CD4-positive, alpha-beta T cell treated with Interleukin-15 for 1 hour (primary cell): Measurements from ENCODE around the gene SMG6.
"Not testable (repeated sequence)": the region's sequence is repeated elsewhere in the genome, so short reads cannot be mapped to it uniquely, and the experiment has no call there.

Source experiments
- DNase-seq: peaks from one replicate; pipeline ENCODE4 v3.0.0-alpha.2; 2020

Gene SMG6

GRCh38 chr17:2259769-2260536 lies 43.6 kb downstream of the SMG6 start:
- DNase-seq = peak; percentile 61

GRCh38 chr17:2258830-2259229 lies 44.8 kb downstream of the SMG6 start:
- DNase-seq = not testable (repeated sequence)

DNA sequence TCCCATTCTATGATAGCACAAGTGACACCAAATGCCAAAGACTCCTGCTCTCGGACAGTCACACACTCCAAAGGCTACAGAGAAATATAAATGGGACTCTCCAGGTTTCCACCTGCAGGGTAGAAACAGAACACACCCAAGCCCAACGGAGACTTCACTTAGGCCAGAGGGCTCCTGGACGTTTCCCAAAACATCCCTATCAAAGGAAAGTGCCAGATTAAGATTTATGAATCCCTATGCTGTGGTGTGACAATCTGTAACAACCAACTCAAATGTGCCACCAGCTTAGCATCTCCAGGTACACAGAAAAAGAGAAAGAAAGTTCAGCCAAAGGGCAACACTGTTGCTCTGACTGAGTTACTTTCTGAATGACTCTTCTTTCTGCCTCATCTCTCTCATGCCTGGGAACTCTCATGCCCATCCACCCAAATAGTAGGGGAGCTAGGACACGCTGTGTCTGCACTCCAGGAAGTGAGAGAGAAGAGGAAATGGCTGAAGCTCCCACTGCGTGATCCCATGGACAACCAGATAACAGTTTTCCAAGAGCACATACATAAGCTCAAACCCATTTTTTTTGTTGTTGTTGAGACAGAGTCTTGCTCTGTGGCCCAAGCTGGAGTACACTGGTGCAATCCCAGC lies 49.7 kb downstream of the SMG6 start:
- DNase-seq = no peak

GRCh38 chr17:2253362-2253761 lies 50.2 kb downstream of the SMG6 start:
- no peak for DNase-seq

- DNase-seq = no peak
Observed at GRCh38 chr17:2251098-2251497, 52.5 kb downstream of the SMG6 start.

DNA sequence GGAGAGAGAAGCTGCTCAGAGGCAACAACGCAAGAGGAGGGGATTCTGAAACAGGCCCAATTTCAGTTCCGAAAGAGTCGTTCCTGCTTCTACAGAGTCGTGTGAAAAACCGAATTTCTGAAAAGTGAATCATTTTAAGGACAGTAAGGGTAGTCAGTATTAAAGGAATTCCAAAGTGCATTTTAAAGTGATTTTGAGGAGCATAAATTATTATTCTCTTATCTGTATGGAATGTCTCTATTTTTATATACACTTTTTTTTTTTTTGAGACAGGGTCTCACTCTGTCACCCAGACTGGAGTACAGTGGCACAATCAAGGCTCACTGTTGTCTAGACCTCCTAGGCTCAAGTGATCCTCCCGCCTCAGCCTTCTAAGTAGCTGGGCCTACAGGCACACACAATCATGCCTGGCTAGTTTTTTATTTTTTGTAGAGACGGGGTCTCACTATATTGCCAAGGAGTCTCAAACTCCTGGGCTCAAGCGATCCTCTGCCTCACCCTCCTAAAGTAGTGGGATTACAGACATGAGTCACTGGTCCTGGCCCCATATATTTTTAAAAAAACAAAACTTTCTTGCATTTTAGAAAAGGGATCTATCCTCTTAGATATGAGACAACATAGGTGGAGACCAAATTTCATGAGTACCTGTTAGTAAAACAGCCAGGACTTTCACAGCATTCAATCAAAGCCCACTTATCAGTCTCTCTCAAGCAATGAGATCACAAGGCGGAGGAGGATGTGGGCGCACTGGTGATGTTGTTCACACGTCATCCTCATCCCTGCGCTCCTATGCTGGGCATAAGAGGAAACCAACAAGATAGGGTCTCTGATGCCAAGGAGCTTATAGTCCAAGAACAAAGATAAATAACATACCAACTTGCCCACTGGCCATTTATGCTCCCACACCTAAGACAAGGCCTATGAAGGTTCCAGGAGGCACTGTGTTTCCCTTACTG lies 53.2 kb downstream of the SMG6 start:
- peak; percentile 60 for DNase-seq

- no peak for DNase-seq
Observed at GRCh38 chr17:2247005-2247404, 56.6 kb downstream of the SMG6 start.

- peak; percentile 81 for DNase-seq
Observed at GRCh38 chr17:2244545-2245525, 58.8 kb downstream of the SMG6 start.

- DNase-seq = no peak
Observed at GRCh38 chr17:2243953-2244352, 59.6 kb downstream of the SMG6 start.

DNA sequence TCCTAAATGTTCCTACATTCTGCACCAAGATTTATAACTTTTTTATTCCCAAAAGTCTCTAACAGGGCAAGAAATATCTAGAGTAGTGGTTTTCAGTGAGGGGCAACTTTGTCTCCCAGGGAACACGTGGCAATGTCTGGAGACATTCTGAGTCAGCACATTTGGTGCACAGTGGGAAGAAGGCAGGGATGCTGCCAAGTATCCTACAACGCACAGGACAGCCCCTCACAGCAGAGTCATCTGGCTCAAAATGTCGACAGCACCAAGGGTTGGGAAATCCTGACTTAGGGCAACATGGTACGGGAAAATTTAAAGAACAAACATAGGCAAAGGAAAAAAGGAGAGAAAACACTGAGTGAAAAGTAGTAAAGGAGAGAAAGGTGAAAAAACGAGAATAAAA lies 61.8 kb downstream of the SMG6 start:
- DNase-seq = no peak

DNA sequence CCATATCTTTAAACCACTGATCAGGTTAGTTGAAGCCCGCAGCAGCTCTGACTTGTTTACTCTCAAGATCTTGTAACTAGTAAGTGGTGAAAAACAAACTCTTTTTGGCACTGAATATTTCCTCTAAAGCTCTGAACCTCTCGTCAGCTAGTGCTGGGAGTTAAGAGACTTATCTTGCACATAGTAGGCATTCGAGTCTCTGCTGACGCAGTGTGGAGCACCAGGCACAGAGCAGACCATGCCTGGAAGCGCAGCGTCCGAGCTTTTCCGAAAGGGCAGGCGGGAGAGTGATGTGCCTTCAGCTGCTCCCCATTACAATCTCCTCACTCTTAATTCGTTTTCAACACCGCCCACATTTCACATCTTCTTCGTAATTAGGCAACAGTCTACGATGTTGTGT lies 63.0 kb downstream of the SMG6 start:
- no peak for DNase-seq

GRCh38 chr17:2239882-2240430 lies 63.6 kb downstream of the SMG6 start:
- no peak for DNase-seq

GRCh38 chr17:2239170-2239551 lies 64.4 kb downstream of the SMG6 start:
- DNase-seq = no peak

DNA sequence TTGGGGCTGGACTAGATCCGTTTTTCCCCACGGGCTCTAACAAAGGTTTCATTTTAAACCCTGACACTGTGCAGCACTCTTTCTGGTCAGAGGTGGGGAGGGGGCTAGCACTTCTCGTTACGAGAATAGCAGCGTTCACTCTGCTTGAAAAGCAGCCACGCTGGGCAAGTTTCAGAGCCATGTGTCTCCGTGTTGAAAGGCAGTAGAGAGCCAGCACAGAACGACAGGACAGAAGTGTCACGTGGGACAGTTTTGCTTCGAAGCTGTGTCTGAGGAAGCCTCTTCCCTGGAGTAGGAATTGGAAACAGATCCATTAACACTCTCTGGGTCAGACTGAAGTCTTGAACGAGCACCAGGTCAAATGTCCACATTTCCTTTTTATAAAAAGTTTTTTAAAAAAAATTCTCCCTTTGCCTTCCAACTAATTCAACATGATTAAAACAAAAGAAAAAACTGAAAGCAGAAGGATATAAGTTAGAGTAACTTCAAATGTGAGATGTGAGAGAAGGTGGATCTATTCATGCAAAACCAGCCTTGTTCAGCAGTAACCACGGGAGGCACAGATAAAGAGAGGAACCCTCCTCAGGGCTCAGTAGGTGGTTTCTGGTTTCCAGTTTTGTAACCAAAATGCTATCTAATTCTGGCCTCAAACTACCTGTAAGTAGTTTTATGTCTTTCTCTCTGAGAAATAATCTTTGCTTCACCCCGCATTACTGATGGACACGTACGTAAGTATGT lies 65.0 kb downstream of the SMG6 start:
- DNase-seq = no peak

- no peak for DNase-seq
Observed at GRCh38 chr17:2237950-2238349, 65.6 kb downstream of the SMG6 start.

- no peak for DNase-seq
Observed at GRCh38 chr17:2237521-2237921, 66.1 kb downstream of the SMG6 start.

DNA sequence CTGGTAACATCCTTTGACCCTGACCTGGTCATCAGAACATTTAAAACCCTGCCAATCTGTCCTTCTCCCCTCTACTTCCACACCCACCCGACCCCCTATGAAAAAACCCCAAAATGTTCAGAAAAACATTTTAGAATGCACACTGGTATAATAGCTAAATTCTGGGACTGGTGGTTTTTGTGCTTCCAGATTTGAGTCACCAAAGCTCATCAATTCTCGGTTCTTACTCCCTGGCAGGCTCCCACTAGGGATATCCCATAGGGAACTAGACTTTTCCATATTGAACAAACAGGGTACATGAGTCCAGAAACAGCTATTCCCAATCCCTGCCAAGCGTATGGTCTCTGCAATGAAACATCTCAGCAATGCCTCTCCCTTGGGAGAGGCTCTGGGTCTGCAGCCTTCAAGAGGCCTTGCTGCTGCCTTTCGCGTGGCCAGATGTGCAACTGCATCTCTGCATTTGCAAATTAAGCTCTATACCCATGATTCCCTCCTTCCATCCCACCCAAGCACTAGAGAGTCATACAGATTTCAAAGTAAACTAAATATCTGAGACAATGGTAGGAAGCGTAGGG lies 67.7 kb downstream of the SMG6 start:
- DNase-seq = no peak

DNA sequence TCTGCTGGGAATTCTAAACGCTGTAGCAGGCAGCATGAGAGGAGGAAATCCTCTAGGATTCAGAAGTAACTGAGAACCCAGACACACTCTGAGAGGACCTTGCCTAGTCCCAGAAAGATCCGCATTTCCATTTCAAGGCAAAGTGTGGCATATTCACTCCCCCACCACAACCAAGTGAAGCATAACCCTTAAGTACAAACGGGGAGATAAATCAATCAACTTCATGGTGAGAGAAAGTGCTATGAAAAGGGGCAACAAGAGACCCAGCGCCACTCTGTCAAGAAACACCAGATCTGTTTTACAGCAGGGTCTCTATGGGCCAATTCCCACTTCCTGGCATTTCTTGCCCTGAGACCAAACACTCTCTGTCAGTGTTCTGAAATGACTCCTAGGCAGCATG lies 68.3 kb downstream of the SMG6 start:
- no peak for DNase-seq

DNA sequence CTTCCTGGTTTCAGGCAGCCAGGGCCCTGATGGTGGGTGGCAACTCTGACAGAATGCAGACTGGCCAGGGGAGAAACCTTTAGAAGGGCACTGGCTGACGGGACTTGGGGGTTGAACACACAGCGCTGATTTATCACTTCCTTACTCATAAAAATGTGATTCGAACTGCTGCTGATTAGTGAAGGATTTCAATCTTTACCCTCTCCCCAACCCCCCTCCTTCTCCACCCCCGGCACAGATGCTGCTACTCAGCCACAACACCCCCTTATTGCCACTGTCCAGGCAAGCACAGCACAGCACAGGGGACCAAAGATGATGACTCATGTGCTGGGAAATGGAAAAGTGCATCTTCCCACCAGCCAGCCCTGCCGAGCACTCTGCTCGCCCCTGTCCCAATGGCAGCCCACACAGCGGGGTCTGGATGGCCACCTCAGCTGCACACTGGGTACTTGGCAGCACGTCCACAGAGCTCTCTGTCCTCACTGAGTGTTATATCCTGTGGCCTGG lies 70.1 kb downstream of the SMG6 start:
- no peak for DNase-seq

DNA sequence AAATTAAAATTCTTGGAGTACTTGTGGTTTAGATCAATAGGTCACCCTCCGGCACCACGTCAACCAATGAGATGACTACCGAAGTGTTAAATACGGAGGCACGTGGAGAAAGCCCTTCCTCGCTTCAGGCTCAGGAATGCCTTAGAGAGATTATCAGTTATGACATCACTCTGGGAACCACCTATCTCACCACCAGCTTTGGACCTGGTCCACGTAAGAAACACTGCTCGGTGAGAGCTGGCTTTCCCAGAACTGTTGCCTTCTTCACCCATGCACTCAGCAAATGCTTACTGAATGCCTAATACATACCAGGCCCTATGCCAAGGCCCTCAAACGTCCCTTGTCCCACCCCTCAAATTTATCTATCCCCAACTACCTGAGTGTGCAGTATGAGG lies 71.3 kb downstream of the SMG6 start:
- DNase-seq = no peak

GRCh38 chr17:2230877-2231276 lies 72.7 kb downstream of the SMG6 start:
- no peak for DNase-seq
